ENCODE data around the gene PHYKPL. TPM values are rescaled to one million over a fixed set of nuclear protein-coding genes. Genes with fewer than 3 reads are reported as not detected.

Gene PHYKPL
- total RNA-seq, 1 donor from 2014 or later: 17.0 TPM

DNA sequence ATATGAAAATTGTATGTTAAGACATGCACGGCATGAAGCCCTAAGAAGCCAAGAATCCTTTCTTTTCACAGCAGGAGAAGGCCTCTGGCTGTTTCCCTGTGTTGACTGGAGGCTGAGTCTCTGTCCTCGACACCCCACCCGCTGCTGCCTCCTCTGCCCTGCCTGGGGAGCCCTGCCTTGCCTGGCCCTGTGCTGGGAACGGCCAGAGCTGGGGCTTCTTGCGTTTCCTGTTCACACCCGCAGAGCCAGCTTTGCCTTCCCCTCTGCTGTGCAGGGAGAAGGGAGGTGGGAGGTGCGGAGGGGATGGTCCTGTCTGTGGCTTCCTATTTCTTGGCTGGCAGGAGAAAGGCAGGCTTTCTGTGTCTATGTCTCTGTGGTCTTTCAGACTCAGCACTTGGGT, 38.6 kb downstream of the PHYKPL start:
- DNase-seq (ENCODE audit: low read depth): no peak
- no peak overlapping the region for H3K4me3 ChIP-seq (ENCODE audit: low read depth, low read length)
- TF ChIP-seq, protein P1, sequence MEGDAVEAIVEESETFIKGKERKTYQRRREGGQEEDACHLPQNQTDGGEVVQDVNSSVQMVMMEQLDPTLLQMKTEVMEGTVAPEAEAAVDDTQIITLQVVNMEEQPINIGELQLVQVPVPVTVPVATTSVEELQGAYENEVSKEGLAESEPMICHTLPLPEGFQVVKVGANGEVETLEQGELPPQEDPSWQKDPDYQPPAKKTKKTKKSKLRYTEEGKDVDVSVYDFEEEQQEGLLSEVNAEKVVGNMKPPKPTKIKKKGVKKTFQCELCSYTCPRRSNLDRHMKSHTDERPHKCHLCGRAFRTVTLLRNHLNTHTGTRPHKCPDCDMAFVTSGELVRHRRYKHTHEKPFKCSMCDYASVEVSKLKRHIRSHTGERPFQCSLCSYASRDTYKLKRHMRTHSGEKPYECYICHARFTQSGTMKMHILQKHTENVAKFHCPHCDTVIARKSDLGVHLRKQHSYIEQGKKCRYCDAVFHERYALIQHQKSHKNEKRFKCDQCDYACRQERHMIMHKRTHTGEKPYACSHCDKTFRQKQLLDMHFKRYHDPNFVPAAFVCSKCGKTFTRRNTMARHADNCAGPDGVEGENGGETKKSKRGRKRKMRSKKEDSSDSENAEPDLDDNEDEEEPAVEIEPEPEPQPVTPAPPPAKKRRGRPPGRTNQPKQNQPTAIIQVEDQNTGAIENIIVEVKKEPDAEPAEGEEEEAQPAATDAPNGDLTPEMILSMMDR (conservative IDR thresholded peaks at IDR 0.05; ENCODE audit: low read depth, low read length): no peak

DNA sequence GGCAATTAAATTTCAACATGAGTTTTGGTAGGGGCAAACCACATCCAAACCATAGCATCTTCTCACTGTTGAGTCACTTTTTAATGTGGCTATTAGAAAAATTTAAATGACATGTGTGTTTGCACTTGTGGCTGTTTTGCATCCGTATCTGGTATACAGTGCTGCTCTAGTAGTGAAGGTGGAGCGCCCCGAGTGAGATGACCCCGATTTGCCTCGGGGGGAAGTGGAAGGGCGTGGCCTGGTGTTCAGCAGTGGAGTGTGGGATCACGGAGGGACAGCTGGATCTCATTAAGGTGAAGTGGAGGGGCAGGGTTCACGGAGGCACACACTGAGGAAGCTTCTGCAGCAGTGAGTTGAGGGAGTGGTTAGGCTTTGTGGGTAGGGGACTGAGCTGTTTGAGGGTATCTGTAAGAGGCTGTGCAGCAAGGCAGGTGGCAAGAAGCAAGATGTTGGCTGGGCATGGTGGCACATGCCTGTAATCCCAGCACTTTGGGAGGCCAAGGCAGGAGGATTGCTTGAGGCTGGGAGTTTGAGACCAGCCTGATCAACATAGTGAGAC, 39.3 kb downstream of the PHYKPL start:
- TF ChIP-seq, protein P1 (conservative IDR thresholded peaks at IDR 0.05; ENCODE audit: low read depth, low read length): no peak
- DNase-seq (ENCODE audit: low read depth): no peak
- H3K4me3 ChIP-seq (ENCODE audit: low read depth, low read length): no peak overlapping the region

DNA sequence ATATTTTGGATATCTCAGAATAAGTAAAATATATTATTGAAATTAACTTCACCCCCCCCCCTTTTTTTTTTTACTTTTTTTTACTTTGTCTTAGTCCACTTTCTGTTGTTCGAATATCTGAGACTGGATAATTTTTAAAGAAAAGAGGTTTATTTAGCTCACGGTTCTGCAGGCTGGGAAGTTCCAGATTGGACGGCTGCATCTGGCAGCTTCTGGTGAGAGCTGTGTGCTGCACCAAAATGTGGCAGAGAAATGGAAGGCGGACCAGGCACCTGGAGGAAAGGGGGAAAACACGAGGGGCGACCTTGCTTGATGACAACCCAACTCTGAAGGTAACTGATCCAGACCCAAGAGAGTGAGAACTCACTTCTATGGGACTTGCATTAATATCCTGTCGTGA, 39.8 kb downstream of the PHYKPL start:
- H3K4me3 ChIP-seq (ENCODE audit: low read depth, low read length): no peak overlapping the region
- TF ChIP-seq, protein P1 (conservative IDR thresholded peaks at IDR 0.05; ENCODE audit: low read depth, low read length): no peak
- DNase-seq (ENCODE audit: low read depth): no peak

DNA sequence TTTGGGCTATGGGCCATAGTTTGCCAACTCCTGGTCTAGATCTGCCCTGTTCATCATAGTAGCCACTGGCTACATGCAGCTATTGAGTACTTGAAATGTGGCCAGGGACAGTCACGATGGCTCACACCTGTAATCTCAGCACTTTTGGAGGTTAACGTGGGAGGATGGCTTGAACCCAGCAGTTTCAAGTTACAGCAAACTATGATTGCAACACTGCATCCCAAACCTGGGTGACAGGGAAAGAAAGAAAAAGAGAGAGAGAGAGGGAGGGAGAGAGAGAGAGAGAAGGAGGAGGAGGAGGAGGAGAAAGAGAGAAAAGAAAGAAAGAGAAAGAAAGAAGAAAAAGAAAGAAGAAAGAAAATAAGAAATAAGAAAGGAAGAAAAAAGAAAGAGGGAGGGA, 40.4 kb downstream of the PHYKPL start:
- DNase-seq (ENCODE audit: low read depth): no peak
- H3K4me3 ChIP-seq (ENCODE audit: low read depth, low read length): no peak overlapping the region
- TF ChIP-seq, protein P1 (conservative IDR thresholded peaks at IDR 0.05; ENCODE audit: low read depth, low read length): no peak

DNA sequence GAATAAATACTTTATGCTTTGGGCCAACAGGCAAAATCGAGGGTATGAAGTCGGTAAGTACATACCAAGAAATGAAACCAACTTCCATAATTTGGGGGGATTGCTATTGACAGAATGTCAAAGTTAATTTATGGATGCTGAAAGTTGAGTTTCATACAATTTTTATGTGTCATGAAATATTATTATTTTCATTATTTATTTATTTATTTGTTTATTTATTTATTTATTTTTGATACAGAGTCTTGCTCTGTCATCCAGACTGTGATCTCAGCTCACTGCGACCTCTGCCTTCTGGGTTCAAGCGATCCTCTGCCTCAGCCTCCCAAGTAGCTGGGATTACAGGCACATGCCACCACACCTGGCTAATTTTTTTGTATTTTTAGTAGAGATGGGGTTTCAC, 40.9 kb downstream of the PHYKPL start:
- TF ChIP-seq, protein P1 (conservative IDR thresholded peaks at IDR 0.05; ENCODE audit: low read depth, low read length): no peak
- H3K4me3 ChIP-seq (ENCODE audit: low read depth, low read length): no peak overlapping the region

DNA sequence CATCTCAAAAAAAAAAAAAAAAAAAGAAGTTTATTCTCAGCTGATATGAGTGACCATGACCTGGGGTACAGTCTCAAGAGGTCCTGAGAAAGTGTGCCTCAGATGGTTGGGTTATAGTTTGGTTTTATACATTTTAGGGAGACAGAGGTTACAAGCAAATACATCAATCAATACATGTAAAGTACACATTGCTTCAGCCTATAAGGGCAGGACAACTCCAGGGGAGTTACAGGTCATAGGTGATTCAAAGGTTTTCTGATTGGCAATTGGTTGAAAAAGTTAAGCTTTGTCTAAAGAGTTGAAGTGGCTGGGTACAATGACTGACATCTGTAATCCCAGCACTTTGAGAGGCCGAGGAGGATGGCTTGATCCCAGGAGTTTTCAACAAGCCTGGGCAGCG, 43.2 kb downstream of the PHYKPL start:
- TF ChIP-seq, protein P1 (conservative IDR thresholded peaks at IDR 0.05; ENCODE audit: low read depth, low read length): no peak
- no peak overlapping the region for H3K4me3 ChIP-seq (ENCODE audit: low read depth, low read length)
- no peak for DNase-seq (ENCODE audit: low read depth)

More for the DNA sequence above, 40.9 kb downstream of the PHYKPL start:
- DNase-seq (ENCODE audit: low read depth): no peak

DNA sequence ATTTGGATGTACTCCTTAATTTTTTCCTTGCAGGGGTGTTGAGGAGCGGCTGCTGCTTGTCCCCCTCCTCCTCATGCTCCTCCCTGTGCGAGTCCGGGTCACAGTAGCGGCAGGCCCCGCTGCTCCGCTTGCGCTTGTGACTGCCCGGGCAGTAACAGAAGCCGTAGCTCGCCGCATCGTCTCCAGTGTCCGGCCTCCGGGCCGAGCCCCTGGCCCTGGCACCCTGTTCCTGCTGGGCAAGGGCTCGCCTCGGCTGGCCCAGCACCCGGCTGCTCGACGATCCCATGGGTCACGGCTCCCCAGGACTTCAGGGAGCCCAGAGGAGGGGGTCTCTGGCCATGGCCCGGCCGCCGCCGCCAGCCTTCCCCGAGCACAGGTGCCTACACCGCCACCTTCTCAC, 45.6 kb downstream of the PHYKPL start, which contains the start of gene GMCL2:
TSS of gene GMCL2 (minus strand) at position 358 of the 400 bp plus-strand sequence. CDS start at position 286, 72 bp downstream.
- TF ChIP-seq, protein P1 (conservative IDR thresholded peaks at IDR 0.05; ENCODE audit: low read depth, low read length): no peak
- no peak for DNase-seq (ENCODE audit: low read depth)
- H3K4me3 ChIP-seq (ENCODE audit: low read depth, low read length): no peak within 1 kb of the TSS
